Stimulated activated CD8-positive, alpha-beta memory T cell treated with anti-CD3 and anti-CD28 coated beads, Interleukin-2, amount 100 ng/mL, for 1 hour (primary cell): ENCODE measurements around the gene ZNF581.

Experiments
- DNase-seq, 2 donors: peaks; one replicate each; pipeline ENCODE4 v3.0.0-alpha.2; 2020; ENCODE audit warnings: low read depth in 2 of 2

The ZNF581 gene, protein sequence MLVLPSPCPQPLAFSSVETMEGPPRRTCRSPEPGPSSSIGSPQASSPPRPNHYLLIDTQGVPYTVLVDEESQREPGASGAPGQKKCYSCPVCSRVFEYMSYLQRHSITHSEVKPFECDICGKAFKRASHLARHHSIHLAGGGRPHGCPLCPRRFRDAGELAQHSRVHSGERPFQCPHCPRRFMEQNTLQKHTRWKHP

GRCh38 chr19:55643003-55643886 is at the start of gene ZNF581:
Gene ZNF581 (plus strand): TSS chr19:55643649. CDS start chr19:55644572, 923 bp downstream.
- DNase-seq = peak in 1 of 2 donors; percentile 58

GRCh38 chr19:55594996-55595545 is 48.4 kb upstream of the ZNF581 start:
- no peak for DNase-seq

- no peak for DNase-seq
Observed at GRCh38 chr19:55596304-55596703, 47.1 kb upstream of the ZNF581 start.

DNA sequence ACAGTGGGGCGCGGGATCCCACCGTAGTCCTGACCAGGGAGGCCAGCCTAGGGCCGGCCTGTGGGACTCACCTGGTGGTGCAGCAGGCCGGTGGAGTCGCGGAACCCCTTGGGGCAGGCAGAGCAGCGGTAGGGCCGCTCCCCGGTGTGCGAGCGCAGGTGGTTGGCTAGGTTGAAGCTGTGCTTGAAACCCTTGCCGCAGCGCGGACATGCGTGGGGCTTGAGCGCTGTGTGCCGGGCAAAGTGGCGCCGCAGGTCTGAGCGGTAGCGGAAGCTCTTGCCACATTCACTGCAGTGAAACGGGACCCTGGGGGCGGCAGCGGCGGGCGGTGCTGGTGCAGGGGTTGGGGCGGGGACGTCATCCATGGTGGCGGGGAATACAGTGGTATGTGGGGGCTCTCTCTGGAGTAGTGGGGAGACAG is 45.9 kb upstream of the ZNF581 start:
- DNase-seq = no peak

- no peak for DNase-seq
Observed at GRCh38 chr19:55598034-55598433, 45.4 kb upstream of the ZNF581 start.

DNA sequence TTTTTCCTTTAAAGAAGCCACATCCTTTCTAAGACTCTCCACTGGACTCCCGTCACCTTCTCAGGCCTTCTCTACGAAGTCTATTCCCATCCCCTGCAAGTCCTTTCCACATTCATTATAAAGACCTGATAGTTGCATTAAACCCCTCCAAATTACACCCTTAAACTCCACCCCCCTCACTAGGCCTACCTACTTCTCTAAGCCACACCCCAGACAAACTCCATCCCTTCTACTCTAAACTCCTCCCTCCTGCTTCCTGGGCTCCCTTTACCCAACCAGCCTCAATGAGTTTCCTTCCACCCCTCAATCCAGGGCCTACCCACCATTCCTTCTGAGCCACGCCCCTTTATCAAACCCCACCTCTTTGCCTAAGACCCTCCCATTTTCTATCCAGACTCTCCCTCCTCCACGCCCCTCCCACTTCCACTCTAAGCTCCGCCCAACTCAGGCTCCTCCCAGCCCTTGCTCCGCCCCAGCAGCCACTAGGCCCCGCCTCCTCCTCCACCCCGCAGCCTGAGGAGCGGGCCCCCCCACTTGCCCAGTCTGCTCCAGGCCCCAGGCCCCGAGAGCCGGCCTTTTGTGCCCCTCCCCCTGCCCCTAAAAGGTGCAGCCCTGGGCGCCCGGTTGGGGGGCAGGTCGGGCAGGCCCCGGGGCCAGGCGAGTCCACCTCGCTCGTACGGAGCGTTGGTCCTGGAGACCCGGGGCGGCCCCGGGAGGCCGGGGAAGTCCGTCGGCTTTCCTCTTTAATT is 44.6 kb upstream of the ZNF581 start:
- DNase-seq = peak; percentile 80 to 85

DNA sequence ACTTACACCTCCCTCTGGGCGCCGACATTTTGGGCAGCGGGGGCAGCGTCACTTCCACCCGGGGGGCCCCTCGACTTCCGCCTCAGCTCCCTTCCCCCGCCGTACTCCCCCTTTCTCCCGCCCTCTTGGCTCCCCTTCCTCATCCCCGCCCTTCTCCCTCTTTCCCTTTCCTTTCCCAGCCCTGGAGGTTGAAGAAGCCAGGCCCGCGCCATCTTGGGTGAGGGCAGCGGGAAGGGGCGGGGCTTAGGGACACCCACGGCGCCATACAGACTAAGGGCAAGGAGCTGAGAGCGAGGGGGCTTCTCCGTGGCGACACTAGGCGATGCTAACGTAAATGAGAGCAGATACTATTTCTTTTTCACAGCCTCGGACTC is 44.0 kb upstream of the ZNF581 start, which contains the start of gene FIZ1:
Gene FIZ1 (minus strand): TSS at position 50 of the 374 bp plus-strand sequence. CDS start 1,652 bp downstream, outside the sequence.
- peak; percentile 88 to 92 for DNase-seq

DNA sequence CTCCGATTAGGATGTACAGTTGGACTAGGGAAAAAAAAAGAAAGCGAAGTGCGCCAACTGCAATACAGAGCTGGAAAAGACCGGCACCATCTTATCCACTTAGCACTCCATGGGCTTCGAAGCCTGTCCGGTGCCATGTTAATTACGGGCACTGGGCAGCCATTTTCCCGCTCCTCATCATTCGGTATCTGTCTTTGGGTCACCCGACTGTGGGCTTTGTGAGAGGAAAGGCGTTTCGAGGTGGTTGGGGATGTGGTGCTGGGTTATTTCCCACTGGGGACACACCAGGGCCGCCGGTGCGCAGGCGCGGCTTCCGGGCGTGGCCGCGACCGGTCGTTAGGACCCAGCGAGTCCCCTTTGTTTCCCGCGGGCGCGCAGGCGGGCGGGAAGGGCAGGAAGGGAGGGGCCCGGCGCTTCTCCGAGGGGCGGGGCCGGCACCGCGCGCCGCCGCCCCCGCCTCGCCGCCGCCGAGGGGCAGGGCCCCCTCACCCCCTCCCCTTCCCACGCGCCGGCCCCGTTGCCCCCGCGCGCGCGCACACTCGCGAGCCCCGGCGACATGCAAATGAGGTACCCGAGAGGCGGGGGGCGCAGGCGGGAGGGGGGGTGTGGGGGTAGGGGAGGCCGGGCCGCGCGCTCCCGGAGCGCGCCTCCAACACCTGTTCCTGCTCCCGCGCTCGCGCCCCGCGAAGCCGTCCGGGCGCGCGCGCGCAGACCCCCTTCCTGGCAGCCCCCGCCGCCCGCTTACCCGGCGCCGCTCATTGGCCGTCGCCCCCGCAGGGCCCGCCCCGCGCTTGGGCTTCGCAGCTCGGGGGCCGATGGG is 43.4 kb upstream of the ZNF581 start, which contains the start of gene ZNF524:
Gene ZNF524 (plus strand): TSS at position 447 of the 820 bp plus-strand sequence. CDS start 1,825 bp downstream, outside the sequence.
- peak; percentile 58 to 75 for DNase-seq

- DNase-seq = no peak
Observed at GRCh38 chr19:55600662-55601028, 42.8 kb upstream of the ZNF581 start.

DNA sequence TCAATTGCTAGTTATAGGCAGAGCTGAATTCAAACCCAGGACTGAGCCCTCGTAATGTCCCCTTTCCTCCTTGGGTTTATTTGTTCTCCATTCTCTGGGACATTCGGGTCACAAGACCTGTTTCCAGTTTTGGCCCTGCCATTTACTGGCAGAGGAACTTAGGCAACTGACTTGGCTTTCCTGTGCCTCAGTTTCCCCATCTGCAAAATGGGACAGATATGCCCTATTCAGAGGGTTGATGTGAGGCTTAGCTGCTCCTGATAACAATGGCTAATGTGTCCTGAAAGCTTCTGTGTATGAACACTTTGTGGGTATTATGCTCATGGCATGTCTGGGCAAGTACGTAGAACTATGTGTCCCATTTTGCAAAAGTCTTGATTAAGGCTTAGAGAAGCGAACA is 42.4 kb upstream of the ZNF581 start:
- DNase-seq = no peak

DNA sequence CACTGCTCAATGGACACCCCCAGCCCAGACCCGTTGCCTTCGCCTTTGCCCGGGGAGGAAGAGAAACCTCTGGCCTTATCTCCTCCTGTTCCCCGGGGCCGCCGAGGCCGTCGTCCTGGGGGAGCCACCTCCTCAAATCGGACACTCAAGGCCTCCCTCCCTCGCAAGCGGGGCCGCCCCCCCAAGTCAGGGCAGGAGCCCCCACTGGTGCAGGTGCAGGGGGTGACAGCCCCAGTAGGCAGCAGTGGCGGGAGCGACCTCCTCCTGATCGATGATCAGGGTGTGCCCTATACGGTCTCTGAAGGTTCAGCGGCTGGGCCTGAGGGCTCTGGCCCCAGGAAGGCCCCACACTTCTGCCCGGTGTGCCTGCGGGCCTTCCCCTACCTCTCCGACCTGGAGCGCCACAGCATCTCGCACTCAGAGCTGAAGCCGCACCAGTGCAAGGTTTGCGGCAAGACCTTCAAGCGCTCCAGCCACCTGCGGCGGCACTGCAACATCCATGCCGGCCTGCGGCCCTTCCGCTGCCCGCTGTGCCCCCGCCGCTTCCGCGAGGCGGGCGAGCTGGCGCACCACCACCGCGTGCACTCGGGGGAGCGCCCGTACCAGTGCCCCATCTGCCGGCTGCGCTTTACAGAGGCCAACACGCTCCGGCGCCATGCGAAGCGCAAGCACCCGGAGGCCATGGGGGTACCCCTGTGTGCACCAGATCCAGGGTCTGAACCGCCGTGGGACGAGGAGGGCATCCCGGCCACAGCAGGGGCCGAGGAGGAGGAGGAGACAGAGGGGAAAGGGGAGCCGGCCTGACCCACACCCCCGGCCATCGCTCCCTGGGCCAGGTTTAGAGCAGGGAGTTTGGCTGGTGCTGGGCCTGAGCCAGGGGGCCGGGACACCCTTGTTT is 41.1 kb upstream of the ZNF581 start:
- DNase-seq = no peak

DNA sequence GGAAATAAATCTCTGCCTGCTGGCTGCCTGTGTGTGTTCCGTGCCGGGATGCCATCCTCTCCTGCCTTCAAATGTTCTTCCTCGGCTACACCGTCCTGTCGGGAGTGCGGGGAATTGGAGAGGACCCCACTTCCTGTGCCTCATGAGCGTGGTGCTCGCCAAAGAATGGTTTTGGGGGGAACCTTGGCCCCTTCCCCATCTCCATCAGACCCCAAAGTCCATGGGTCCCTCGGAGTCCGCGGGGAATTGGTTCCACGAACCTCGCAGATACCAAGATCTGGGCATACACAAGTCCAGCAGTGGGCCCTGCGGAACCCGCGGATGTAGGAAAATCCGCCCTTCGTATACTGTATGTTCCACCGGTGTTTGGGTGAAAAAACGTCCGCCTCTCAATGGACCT is 40.3 kb upstream of the ZNF581 start:
- no peak for DNase-seq

- DNase-seq = no peak
Observed at GRCh38 chr19:55603581-55604292, 39.7 kb upstream of the ZNF581 start.

DNA sequence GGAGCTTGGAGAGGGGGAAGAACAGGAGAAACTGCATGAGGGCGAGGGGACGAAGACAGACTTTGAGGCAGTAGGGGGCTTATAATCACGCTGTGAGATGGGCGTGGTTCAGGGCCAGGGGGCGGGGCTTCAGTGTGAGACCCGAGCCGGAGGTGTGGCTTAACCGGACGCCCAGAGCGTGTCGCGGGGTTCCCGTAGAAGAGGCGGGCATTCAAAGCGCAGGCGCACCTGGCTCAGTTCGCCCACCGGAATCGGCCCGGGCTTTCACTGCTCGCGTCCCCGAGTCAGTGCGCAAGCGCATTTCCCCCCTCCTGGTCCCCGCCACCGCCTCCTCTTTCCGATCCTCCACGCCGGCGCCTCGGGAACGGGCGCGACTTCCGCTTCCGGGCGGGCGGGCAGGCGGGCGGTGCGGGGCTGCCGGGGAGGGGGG is 38.2 kb upstream of the ZNF581 start:
- DNase-seq = peak; percentile 94 to 97

DNA sequence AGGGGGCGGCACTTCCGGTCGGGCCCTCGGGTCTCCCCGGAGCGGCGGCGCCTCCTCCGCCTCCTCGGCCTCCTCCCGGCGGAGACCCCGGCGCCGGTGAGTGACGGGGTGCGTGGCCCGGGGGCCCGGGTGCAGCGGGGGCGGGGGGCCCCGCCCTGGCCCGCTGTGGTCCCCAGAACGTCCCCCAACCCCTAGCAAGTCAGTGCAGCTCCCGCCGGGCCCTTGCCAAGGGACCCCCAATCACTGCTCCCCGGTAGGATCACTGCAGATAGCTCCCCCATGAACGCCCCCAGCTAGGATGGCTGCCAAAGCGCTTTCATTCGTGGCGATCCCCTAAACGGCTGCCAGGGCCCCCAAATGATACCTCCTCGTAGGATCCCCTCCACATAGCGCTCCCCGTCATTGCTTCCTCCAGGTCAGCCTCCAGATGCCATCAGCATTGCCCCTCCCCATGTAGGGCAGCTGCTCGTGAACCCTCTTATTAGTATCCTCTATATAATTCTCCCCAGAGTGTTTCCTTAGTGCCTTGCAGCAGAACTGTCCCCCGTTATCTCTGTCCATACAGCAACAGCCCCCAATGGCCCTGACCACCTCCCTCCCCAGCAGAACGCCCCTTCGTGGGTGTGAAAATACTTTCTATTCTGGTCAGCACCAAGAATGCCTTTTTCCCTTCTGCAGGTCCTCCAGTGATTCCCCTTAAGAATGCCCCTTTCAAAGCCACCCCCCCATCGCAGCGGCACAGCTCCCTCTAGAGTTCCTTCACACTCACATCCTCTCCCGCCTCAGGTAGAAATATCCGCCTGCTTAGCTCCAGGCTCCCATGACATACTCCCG is 37.6 kb upstream of the ZNF581 start, which contains the start of gene ZNF865:
Gene ZNF865 (plus strand): TSS at position 11 of the 834 bp plus-strand sequence. CDS start 7,972 bp downstream, outside the sequence.
- peak; percentile 53 to 55 for DNase-seq

GRCh38 chr19:55606471-55606787 is 37.0 kb upstream of the ZNF581 start:
- no peak for DNase-seq

GRCh38 chr19:55606817-55607216 is 36.6 kb upstream of the ZNF581 start:
- no peak for DNase-seq

- no peak for DNase-seq
Observed at GRCh38 chr19:55609326-55609725, 34.1 kb upstream of the ZNF581 start.
